SIG-M5 treated with dmso at 0.1 percent for 504 hours (cell line): Measurements from ENCODE around the gene NOSIP.
A peak's percentile ranks its signal among the peaks of the same experiment; 100 is the strongest.

Source experiments
- DNase-seq: peaks from one replicate; lab custom pipeline; 2025; ENCODE audit not compliant: unreplicated experiment; lab: John Stamatoyannopoulos, UW

NOSIP gene

DNA sequence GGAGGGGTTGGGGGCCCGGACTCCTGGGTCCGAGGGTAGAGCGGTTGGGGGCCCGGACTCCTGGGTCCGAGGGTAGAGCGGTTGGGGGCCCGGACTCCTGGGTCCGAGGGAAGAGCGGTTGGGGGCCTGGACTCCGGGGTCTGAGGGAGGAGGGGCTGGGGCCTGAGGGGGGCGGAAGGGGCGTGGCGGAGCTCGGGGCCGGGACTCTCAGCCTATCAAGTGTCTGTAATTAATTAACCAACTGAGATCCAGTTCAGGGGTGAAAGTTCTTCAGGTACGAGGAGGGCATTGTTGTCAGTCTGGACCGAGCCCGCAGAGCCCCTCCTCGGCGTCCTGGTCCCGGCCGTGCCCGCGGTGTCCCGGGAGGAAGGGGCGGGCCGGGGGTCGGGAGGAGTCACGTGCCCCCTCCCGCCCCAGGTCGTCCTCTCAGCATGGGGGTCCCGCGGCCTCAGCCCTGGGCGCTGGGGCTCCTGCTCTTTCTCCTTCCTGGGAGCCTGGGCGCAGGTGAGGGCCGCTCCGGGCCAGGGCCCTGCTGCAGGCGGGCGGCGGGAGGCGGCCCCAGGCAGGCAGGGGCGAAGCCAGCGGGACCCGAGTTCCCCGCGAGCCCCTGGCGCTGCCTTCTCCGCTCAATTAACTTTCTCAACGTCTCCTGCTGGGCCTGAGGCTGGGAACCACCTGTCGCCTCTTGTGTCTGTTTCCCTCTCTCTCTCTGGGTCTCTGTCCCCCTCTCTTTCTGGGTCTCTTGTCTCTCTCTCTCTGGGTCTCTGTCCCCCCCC, 67.2 kb downstream of the NOSIP start:
- DNase-seq = no peak

DNA sequence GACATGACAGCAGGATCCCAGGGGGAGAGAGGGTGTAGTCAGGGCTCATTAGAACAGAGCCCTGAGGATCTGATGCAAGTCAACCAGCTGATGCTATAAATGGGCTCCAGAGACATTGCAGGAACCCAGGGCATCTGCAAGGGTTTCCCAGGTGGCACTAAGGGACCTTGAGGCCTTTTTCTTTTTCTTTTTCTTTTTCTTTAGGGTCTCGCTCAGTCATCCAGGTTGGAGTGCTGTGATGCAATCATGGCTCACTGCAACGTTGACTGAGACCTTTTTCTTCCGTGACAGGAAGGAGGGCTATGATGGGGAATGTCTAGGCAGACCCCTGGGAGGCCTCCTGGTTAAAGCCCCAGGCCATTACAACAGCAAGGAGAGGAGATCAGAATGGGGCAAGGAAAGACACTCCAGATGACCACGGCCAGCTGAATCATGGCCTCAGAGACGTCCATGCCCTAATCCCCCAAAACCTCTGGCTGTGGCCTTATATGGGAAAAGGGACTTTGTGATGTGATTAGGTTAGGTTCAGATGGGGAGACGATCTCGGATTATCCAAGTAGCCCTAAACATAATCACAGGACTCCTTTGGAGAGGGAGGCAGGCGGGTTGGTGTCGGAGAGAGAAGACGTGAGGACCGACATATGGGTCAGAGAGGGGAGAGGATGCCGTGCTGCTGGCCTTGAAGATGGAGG, 72.4 kb downstream of the NOSIP start:
- DNase-seq = no peak

DNA sequence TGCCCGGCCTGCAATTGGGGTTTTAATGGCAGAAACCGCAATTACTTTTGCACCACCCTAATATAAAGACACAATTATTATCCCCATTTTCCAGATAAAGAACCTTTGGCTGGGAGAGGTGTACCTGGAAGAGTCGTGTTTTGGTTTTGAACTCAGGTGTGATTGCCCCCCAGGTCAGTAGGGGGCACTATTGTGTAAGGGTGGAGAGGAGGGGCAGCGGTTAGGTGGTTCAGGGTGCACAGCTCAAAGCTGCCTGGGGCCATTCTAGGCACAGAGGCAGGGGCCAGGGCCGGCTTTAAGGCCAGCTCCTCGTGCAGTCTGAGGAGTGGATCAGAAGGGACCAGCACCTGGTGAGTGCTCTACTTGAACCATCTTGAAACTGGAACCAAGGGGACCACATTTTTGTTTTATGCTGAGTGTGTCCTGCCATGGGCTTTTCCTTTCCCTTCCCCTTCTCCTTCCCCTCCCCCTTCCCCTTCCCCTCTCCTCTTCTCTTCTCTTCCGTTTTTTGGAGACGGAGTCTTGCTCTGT, 73.7 kb downstream of the NOSIP start:
- DNase-seq = peak; percentile 86
